ENCODE results near the gene ATP6AP1.

DNA sequence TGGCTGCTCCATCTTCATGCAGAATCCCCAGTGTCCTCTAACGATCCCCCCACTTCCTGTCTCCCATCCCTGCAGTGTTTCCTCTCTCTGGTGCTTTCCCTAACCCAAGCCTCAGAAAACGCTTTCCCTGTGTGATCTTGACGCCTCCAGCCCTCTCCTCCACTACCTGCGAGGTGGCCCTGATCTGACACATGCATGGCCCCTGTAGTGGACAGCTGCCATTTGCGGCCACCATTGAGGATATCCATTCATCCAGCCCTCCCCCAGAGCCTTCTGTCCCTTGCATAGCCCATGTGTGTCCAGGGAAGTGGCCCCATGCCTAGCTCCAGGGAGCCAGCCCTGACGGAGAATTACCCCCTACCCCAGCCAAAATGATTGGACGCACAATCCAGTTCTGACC lies 54.8 kb downstream of the ATP6AP1 start:
- TF ChIP-seq, protein P1, sequence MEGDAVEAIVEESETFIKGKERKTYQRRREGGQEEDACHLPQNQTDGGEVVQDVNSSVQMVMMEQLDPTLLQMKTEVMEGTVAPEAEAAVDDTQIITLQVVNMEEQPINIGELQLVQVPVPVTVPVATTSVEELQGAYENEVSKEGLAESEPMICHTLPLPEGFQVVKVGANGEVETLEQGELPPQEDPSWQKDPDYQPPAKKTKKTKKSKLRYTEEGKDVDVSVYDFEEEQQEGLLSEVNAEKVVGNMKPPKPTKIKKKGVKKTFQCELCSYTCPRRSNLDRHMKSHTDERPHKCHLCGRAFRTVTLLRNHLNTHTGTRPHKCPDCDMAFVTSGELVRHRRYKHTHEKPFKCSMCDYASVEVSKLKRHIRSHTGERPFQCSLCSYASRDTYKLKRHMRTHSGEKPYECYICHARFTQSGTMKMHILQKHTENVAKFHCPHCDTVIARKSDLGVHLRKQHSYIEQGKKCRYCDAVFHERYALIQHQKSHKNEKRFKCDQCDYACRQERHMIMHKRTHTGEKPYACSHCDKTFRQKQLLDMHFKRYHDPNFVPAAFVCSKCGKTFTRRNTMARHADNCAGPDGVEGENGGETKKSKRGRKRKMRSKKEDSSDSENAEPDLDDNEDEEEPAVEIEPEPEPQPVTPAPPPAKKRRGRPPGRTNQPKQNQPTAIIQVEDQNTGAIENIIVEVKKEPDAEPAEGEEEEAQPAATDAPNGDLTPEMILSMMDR (IDR thresholded peaks at IDR 0.05): no peak
- TF ChIP-seq POLR2AphosphoS5 (IDR thresholded peaks at IDR 0.05; ENCODE audit: insufficient read depth in 1 of 2, low read depth in 1 of 2) (no peak), POLR2A (IDR thresholded peaks at IDR 0.05) (no peak)
